Left ventricle myocardium inferior (tissue), 1 donor: ENCODE results near the gene ELF4. TPM values are rescaled to one million over a fixed set of nuclear protein-coding genes. Genes with fewer than 3 reads are reported as not detected.
A peak's percentile ranks its signal among the peaks of the same experiment; 100 is the strongest.

Source experiments
- DNase-seq: peaks from one replicate; pipeline ENCODE4 v3.0.0-alpha.2; 2020
- H3K27ac ChIP-seq: fragments of 200-600 bp; replicated peaks from 2 replicates; pipeline ENCODE4 v1.8.0; 2021
- H3K27me3 ChIP-seq: fragments of 200-600 bp; 2 replicates; pipeline ENCODE4 v1.8.0; 2021; ENCODE audit warnings: low read depth
- H3K36me3 ChIP-seq: fragments of 200-600 bp; 2 replicates; pipeline ENCODE4 v1.8.0; 2021
- H3K4me1 ChIP-seq: fragments of 200-600 bp; 2 replicates; pipeline ENCODE4 v1.8.0; 2021
- H3K4me3 ChIP-seq: fragments of 200-600 bp; 2 replicates; pipeline ENCODE4 v1.8.0; 2021; ENCODE audit warnings: mild to moderate bottlenecking, moderate library complexity
- H3K9me3 ChIP-seq: fragments of 200-600 bp; replicated peaks from 2 replicates; pipeline ENCODE4 v1.8.0; 2021
- CTCF ChIP-seq: fragments of 200-600 bp; IDR thresholded peaks from 2 replicates; pipeline ENCODE4 v1.8.0; 2021; ENCODE audit warnings: antibody characterized with exemption, mild to moderate bottlenecking, borderline replicate concordance
- intact Hi-C: fragments of 100-400 bp; cut with micrococcal nuclease; formaldehyde crosslinking; loops from one replicate; pipeline ENCODE4 v1.11.0; 2022
- total RNA-seq: library from RNA; stranded (reverse); fragmentation: NEBNext Ultra II Directional; extraction: Animal tissue kit (Norgen Biotek cat#: 25700); gene quantifications from one replicate; pipeline ENCODE4 v1.2.1, GENCODE V29; 2021
- donor health status: DM: no; HTN: yes; CAD: no; lungs with severe emphysema.

Gene ELF4
- total RNA-seq, 1 donor from 2014 or later: 2.2 TPM

GRCh38 chrX:130039847-130040246 lies 70.5 kb downstream of the ELF4 start:
- no peak for TF ChIP-seq CTCF
- DNase-seq: no peak
- Histone ChIP-seq H3K36me3 (peaks cover 68% of the 10 kb centered on the region), H3K27ac (no peak overlapping the region), H3K9me3 (no peaks in the 10 kb centered on the region), H3K27me3 (no peaks in the 10 kb centered on the region), H3K4me1 (no peaks in the 10 kb centered on the region), H3K4me3 (no peak overlapping the region)
- intact Hi-C loops: no loop called here

GRCh38 chrX:130034178-130034577 lies 76.1 kb downstream of the ELF4 start:
- H3K36me3 ChIP-seq: peaks cover 64% of the 10 kb centered on the region
- TF ChIP-seq CTCF: no peak
- H3K9me3 ChIP-seq: no peaks in the 10 kb centered on the region
- H3K27ac ChIP-seq: no peak overlapping the region
- no peaks in the 10 kb centered on the region for H3K4me1 ChIP-seq
- intact Hi-C loops: no loop called here
- no peaks in the 10 kb centered on the region for H3K27me3 ChIP-seq
- H3K4me3 ChIP-seq: no peak overlapping the region
- no peak for DNase-seq

GRCh38 chrX:130032552-130032951 lies 77.7 kb downstream of the ELF4 start:
- DNase-seq: no peak
- Histone ChIP-seq H3K9me3 (no peaks in the 10 kb centered on the region), H3K4me1 (no peaks in the 10 kb centered on the region), H3K4me3 (no peak overlapping the region), H3K27me3 (no peaks in the 10 kb centered on the region), H3K36me3 (peaks cover 53% of the 10 kb centered on the region), H3K27ac (no peak overlapping the region)
- TF ChIP-seq CTCF: no peak
- intact Hi-C loops: no loop called here

GRCh38 chrX:130030826-130031225 lies 79.5 kb downstream of the ELF4 start:
- Histone ChIP-seq H3K36me3 (peaks cover 52% of the 10 kb centered on the region), H3K4me3 (no peak overlapping the region), H3K27me3 (no peaks in the 10 kb centered on the region), H3K9me3 (no peaks in the 10 kb centered on the region), H3K27ac (no peak overlapping the region), H3K4me1 (no peaks in the 10 kb centered on the region)
- intact Hi-C loops: no loop called here
- TF ChIP-seq CTCF: no peak
- no peak for DNase-seq

- H3K4me1 ChIP-seq: peaks cover 4% of the 10 kb centered on the region
- no peak overlapping the region for H3K27ac ChIP-seq
- H3K4me3 ChIP-seq: no peak overlapping the region
- TF ChIP-seq CTCF: peak; percentile 74
- peaks cover 53% of the 10 kb centered on the region for H3K36me3 ChIP-seq
- no peaks in the 10 kb centered on the region for H3K27me3 ChIP-seq
- intact Hi-C loops: loop anchor here (10.0 kb wide), 1 partner anchor 103 kb away; no protein-coding TSS in a partner anchor
- peak; percentile 35 for DNase-seq
- H3K9me3 ChIP-seq: no peaks in the 10 kb centered on the region
These were observed 82.1 kb downstream of the ELF4 start for GRCh38 chrX:130028196-130028595.
